Omental fat pad (tissue), 4 donors: ENCODE data around the gene VEGFD. TPM values are rescaled to one million over a fixed set of nuclear protein-coding genes. Genes with fewer than 3 reads are reported as not detected.

ENCODE experiments used
- ATAC-seq: fragments of 150-250 bp; one replicate; pipeline ENCODE4 v1.9.1; 2016; ENCODE audit warnings: mild to moderate bottlenecking, moderate library complexity; ENCODE audit not compliant: low FRiP score
- DNase-seq: peaks from one replicate; pipeline ENCODE4 v3.0.0-alpha.2; 2019; ENCODE audit warnings: low spot score
- CTCF ChIP-seq, 3 donors: fragments of 450-650 bp; IDR thresholded peaks; one replicate each; pipeline ENCODE4 v1.5.1; 2016 to 2017; ENCODE audit warnings: antibody characterized with exemption in 3 of 3, mild to moderate bottlenecking in 3 of 3, moderate library complexity in 2 of 3
- total RNA-seq, 4 donors: library from RNA; depleted of rRNA; stranded (reverse); fragments of >200 nt; gene quantifications; one replicate each; pipeline ENCODE4 v1.1.0, GENCODE V29; 2016

Gene VEGFD
- total RNA-seq, 4 donors from 2014 or later = 1.1 to 28.8 (median 6.3) TPM

- DNase-seq (no peak), ATAC-seq (no peak)
- no peak for TF ChIP-seq CTCF (IDR thresholded peaks at IDR 0.05)
Observed at GRCh38 chrX:15334561-15334960, 49.7 kb downstream of the VEGFD start.

- ATAC-seq (no peak), DNase-seq (no peak)
- no peak for TF ChIP-seq CTCF (IDR thresholded peaks at IDR 0.05)
Observed at GRCh38 chrX:15328821-15329220, 55.4 kb downstream of the VEGFD start.

GRCh38 chrX:15328131-15328530 lies 56.1 kb downstream of the VEGFD start:
- TF ChIP-seq CTCF (IDR thresholded peaks at IDR 0.05) = no peak
- DNase-seq = no peak
- ATAC-seq = no peak

DNA sequence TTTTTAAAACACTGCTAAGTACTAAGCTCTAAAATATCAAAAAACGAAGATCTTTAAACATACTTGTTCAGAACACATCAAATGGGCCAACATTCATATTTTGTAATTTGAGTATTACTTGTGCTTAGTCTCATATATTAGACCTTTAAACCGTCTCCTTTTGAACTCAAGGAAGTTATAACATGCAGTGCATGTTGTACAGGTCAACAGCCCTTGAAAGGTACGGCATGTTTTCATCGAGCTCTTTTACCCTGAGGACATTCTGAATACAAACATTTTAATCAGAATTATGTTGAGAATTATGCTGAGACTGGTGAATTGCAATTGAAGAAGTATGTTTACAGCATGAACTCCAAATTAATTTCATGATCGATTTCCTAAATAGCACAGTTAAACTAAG lies 61.7 kb downstream of the VEGFD start:
- TF ChIP-seq CTCF (IDR thresholded peaks at IDR 0.05) = no peak
- ATAC-seq (no peak), DNase-seq (no peak)

- ATAC-seq (no peak), DNase-seq (no peak)
- no peak for TF ChIP-seq CTCF (IDR thresholded peaks at IDR 0.05)
Observed at GRCh38 chrX:15322072-15322471, 62.1 kb downstream of the VEGFD start.

- DNase-seq (no peak), ATAC-seq (no peak)
- TF ChIP-seq CTCF (IDR thresholded peaks at IDR 0.05) = no peak
Observed at GRCh38 chrX:15321447-15321846, 62.8 kb downstream of the VEGFD start.

- no peak for TF ChIP-seq CTCF (IDR thresholded peaks at IDR 0.05)
- no peak for ATAC-seq
- no peak for DNase-seq
Observed at GRCh38 chrX:15320297-15320696, 63.9 kb downstream of the VEGFD start.
